Astrocyte of the cerebellum (primary cell): Measurements from ENCODE around the gene KCNJ6.

Experiments used
- DNase-seq: peaks from one replicate; pipeline ENCODE4 v3.0.0-alpha.2; 2011; ENCODE audit warnings: low read depth
- H3K4me3 ChIP-seq: 2 replicates; pipeline ENCODE4 v1.5.1; 2011; ENCODE audit warnings: mild to moderate bottlenecking, low read depth, low read length, moderate library complexity
- in situ Hi-C: cut with HindIII; loops from 2 replicates; pipeline ENCODE4 v1.10.0; 2017; ENCODE audit warnings: low sequenced_read_pairs
- TF ChIP-seq, protein P1 (sequence below): IDR thresholded peaks from 2 replicates; pipeline ENCODE4 v1.5.1; 2012; ENCODE audit warnings: low read length, low read depth, moderate library complexity, mild to moderate bottlenecking; ENCODE audit errors: missing control alignments

Gene KCNJ6

DNA sequence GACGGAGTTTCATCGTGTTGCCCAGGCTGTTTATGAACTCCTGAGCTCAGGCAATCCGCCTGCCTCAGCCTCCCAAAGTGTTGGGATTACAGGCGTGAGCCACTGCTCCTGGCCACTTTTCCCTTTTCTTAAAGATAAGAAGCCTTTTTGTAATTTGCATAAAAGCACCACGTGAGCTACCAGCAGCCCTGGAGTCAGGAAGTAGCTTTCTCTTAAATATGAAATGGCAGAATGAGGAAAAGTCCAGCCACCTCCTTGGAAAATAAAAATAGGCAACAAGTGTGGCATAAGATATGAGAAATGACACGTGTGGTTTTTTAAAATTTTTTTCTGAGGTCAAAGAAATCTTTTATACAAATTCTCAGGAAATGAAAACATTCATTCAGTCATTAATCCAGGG is 289.9 kb downstream of the KCNJ6 start:
- no peak overlapping the region for H3K4me3 ChIP-seq
- in situ Hi-C loops = no loop called here
- DNase-seq = no peak
- TF ChIP-seq, protein P1, sequence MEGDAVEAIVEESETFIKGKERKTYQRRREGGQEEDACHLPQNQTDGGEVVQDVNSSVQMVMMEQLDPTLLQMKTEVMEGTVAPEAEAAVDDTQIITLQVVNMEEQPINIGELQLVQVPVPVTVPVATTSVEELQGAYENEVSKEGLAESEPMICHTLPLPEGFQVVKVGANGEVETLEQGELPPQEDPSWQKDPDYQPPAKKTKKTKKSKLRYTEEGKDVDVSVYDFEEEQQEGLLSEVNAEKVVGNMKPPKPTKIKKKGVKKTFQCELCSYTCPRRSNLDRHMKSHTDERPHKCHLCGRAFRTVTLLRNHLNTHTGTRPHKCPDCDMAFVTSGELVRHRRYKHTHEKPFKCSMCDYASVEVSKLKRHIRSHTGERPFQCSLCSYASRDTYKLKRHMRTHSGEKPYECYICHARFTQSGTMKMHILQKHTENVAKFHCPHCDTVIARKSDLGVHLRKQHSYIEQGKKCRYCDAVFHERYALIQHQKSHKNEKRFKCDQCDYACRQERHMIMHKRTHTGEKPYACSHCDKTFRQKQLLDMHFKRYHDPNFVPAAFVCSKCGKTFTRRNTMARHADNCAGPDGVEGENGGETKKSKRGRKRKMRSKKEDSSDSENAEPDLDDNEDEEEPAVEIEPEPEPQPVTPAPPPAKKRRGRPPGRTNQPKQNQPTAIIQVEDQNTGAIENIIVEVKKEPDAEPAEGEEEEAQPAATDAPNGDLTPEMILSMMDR = no peak

DNA sequence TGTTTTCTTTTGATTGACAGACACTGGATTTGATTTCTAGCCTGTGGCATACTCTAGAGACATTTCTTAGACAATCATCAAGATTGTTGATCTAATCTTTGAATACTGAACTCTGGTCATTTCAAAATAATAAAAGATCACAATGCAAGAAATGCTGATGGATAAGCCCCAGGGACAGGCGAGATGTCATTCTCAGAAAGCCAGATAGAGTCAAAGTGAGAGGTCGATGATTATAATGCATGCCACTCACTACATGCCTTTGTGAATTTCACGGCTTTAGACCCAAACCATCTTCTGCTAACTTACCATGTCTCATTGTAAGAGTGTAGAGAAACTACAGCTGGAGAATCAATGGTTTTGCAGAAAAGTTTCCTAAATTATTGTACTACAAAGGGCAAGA is 292.6 kb downstream of the KCNJ6 start:
- in situ Hi-C loops = no loop called here
- DNase-seq = no peak
- no peak overlapping the region for H3K4me3 ChIP-seq
- TF ChIP-seq, protein P1 = no peak

DNA sequence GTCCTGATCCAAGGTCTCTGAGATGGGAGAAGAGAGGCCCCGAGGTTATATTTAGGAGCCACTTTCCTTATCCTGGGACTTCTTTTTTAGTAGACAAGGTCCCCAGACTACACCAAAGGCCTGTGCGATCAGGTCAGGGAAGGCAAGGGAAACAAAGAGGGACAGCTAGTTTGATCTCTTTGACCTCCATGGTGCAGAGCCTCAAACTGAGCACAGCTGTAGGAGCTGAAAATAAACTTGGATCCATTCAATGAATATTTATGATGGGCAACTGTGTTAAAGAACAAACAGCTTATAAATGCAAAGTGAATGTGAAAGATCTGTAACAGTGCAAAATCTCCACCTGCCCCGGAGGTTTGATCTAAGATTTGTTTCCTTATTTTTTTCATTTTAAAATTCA is 293.1 kb downstream of the KCNJ6 start:
- DNase-seq = no peak
- TF ChIP-seq, protein P1 = no peak
- H3K4me3 ChIP-seq = no peak overlapping the region
- in situ Hi-C loops = no loop called here

DNA sequence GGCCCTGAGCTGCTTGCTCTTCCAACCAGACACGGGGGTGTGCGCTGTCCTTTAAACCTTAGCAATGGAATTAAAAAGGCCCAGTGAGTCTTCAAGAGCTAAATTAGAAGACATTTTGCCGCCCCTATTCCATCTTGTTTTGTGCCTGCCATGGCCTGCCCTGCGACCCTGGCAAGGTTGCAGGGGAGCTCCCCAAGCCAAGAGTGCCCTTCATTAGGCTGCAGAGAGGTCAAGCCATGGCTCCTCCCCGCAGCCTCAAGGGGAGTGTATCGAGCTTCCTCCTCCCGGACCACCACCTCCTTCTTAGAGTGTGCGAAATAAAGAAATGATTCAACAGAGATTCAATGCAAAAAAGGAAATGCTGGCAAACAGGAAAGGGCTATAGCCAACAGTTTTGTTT is 293.5 kb downstream of the KCNJ6 start:
- no peak for DNase-seq
- TF ChIP-seq, protein P1 = no peak
- in situ Hi-C loops = no loop called here
- no peak overlapping the region for H3K4me3 ChIP-seq

DNA sequence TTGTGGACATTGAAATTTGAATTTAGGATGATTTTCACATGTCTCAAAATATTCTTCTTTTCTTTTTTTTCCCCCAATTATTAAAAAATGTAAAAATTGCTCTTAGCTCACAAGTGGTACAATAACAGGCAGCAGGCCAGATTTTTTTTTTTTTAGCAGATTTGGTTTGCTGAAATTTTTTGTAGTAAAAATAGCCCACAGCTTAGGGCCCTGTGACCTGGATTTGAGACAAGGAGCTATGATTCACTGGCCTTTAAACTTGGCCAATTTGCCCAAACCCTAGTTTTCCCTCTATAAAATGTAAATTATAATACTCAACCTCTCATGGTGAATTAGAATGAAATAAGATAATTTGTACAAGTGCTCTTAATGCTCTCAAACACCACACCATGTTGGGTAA is 295.9 kb downstream of the KCNJ6 start:
- TF ChIP-seq, protein P1 = no peak
- DNase-seq = no peak
- no peak overlapping the region for H3K4me3 ChIP-seq
- in situ Hi-C loops = no loop called here

DNA sequence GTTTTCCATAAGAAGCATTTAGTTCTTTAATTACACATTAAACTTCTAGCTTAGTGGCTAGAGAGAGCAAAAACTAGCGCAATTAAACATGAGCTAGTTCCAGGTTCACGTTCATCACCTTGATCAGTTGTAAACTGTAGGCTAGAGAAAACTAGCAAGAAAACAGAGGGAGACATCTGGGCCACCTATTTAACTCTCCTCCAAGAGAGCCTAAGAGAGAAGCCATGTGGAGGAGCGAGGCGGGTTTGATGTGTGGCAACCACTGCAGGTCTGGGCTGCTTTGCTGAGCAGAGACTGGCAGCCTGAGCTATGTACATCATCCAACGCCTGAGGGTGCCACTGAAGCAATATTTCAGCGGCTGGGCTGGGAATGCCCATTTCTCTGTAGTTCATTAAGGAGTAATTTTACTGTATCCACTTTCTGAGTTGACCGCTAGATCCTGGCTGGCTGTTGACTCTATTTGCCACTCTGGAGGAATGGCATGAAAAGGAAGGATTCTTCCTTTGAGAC is 296.7 kb downstream of the KCNJ6 start:
- no peak overlapping the region for H3K4me3 ChIP-seq
- DNase-seq = no peak
- TF ChIP-seq, protein P1 = no peak
- in situ Hi-C loops = no loop called here

DNA sequence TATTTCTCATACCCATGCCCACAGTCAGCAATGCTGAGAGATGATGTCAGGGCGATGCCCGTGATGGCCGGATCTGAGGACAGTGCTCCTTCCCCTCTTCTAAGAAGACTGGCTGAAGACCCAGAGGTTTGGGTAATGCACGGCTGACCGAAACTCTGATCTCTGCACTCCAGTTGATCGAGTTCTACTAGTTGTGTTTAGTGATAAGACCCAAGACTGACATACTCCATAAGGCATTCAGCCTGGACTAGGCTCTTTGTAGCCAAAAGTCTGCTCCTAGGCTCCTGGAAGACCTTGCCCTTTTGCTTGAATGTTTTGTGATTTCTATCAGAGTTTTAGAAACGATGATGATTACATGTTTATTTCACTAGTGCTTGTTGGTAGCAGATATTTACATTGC is 298.2 kb downstream of the KCNJ6 start:
- in situ Hi-C loops = no loop called here
- no peak overlapping the region for H3K4me3 ChIP-seq
- DNase-seq = no peak
- TF ChIP-seq, protein P1 = no peak
